Neural progenitor cell (in vitro differentiated cells): ENCODE measurements around the gene BATF. TPM values are rescaled to one million over a fixed set of nuclear protein-coding genes. Genes with fewer than 3 reads are reported as not detected.
A peak's percentile ranks its signal among the peaks of the same experiment; 100 is the strongest.

Experiments
- DNase-seq: peaks from one replicate; pipeline ENCODE4 v3.0.0-alpha.2; 2016; ENCODE audit warnings: low spot score
- H2AFZ ChIP-seq: fragments of 200-600 bp; sonication (generic); replicated peaks from 2 replicates; pipeline ENCODE4 v1.6.1; 2016; ENCODE audit warnings: antibody characterized with exemption
- H3F3A ChIP-seq: fragments of 200-600 bp; sonication (generic); 2 replicates; pipeline ENCODE4 v1.6.1; 2016; ENCODE audit warnings: antibody characterized with exemption, low read depth
- H3K27ac ChIP-seq: fragments of 200-600 bp; sonication (generic); 2 replicates; pipeline ENCODE4 v1.5.1; 2016; ENCODE audit warnings: mild to moderate bottlenecking
- H3K27me3 ChIP-seq: fragments of 200-600 bp; sonication (generic); 2 replicates; pipeline ENCODE4 v1.6.1; 2016; ENCODE audit warnings: mild to moderate bottlenecking, moderate library complexity
- H3K36me3 ChIP-seq: fragments of 200-600 bp; sonication (generic); 2 replicates; pipeline ENCODE4 v1.5.1; 2016
- H3K4me1 ChIP-seq: fragments of 200-600 bp; sonication (generic); 2 replicates; pipeline ENCODE4 v1.6.1; 2016; ENCODE audit warnings: mixed run types
- H3K4me2 ChIP-seq: fragments of 200-600 bp; sonication (generic); 2 replicates; pipeline ENCODE4 v1.6.1; 2016
- H3K4me3 ChIP-seq: fragments of 200-600 bp; sonication (generic); 2 replicates; pipeline ENCODE4 v1.5.1; 2016
- H3K79me2 ChIP-seq: fragments of 200-600 bp; sonication (generic); 2 replicates; pipeline ENCODE4 v1.6.1; 2016; ENCODE audit warnings: low read depth
- H3K9ac ChIP-seq: fragments of 200-600 bp; sonication (generic); 2 replicates; pipeline ENCODE4 v1.6.1; 2016
- H3K9me3 ChIP-seq: fragments of 200-600 bp; sonication (generic); 2 replicates; pipeline ENCODE4 v1.5.1; 2016; ENCODE audit warnings: low read depth
- H4K20me1 ChIP-seq: fragments of 200-600 bp; sonication (generic); 2 replicates; pipeline ENCODE4 v1.6.1; 2016; ENCODE audit warnings: low read depth
- H3K27ac Mint-ChIP-seq: 3 replicates; pipeline ENCODE4 v1.8.0; 2021; ENCODE audit warnings: mixed read lengths
- H3K27me3 Mint-ChIP-seq: 2 replicates; pipeline ENCODE4 v1.8.0; 2022; ENCODE audit warnings: low read depth, mild to moderate bottlenecking, inconsistent platforms, moderate library complexity, mixed read lengths; ENCODE audit not compliant: insufficient read depth
- H3K36me3 Mint-ChIP-seq: 3 replicates; pipeline ENCODE4 v1.8.0; 2021; ENCODE audit warnings: mixed read lengths
- H3K4me1 Mint-ChIP-seq: 3 replicates; pipeline ENCODE4 v1.8.0; 2021; ENCODE audit warnings: mixed read lengths
- H3K4me3 Mint-ChIP-seq: 3 replicates; pipeline ENCODE4 v1.8.0; 2021; ENCODE audit warnings: mild to moderate bottlenecking, moderate library complexity, mixed read lengths
- H3K9me3 Mint-ChIP-seq: 3 replicates; pipeline ENCODE4 v1.8.0; 2020; ENCODE audit warnings: mixed read lengths
- CTCF ChIP-seq: fragments of 200-600 bp; sonication (generic); IDR thresholded peaks from 2 replicates; pipeline ENCODE4 v1.5.1; 2017; ENCODE audit warnings: antibody characterized with exemption, mild to moderate bottlenecking
- EZH2 ChIP-seq: fragments of 200-600 bp; sonication (generic); IDR thresholded peaks from 2 replicates; pipeline ENCODE4 v1.6.1; 2017; ENCODE audit warnings: antibody characterized with exemption, mild to moderate bottlenecking, moderate library complexity
- EZH2phosphoT487 ChIP-seq: fragments of 200-600 bp; sonication (generic); IDR thresholded peaks from 2 replicates; pipeline ENCODE4 v1.6.1; 2017; ENCODE audit warnings: antibody characterized with exemption
- total RNA-seq: library from RNA; depleted of rRNA; stranded (reverse); fragments of >200 nt; gene quantifications from 2 replicates; pipeline ENCODE4 v1.2.3, GENCODE V29; 2015; ENCODE audit warnings: low replicate concordance

The BATF gene
- total RNA-seq, 1 donor from 2014 or later = not detected

- H3K27ac Mint-ChIP-seq = no peak overlapping the region
- peaks cover 4% of the 10 kb centered on the region for H3K27me3 Mint-ChIP-seq
- Histone ChIP-seq H3F3A (no peaks in the 10 kb centered on the region), H4K20me1 (no peaks in the 10 kb centered on the region), H3K9me3 (no peaks in the 10 kb centered on the region), H3K9ac (no peak overlapping the region), H2AFZ (no peak overlapping the region), H3K27me3 (no peaks in the 10 kb centered on the region), H3K4me2 (no peak overlapping the region), H3K36me3 (no peaks in the 10 kb centered on the region), H3K27ac (no peak overlapping the region), H3K4me3 (no peak overlapping the region), H3K4me1 (no peaks in the 10 kb centered on the region), H3K79me2 (no peaks in the 10 kb centered on the region)
- no peak overlapping the region for H3K4me3 Mint-ChIP-seq
- no peaks in the 10 kb centered on the region for H3K9me3 Mint-ChIP-seq
- no peak for TF ChIP-seq EZH2phosphoT487
- no peak for TF ChIP-seq EZH2
- TF ChIP-seq CTCF = no peak
- no peak for DNase-seq
- no peaks in the 10 kb centered on the region for H3K36me3 Mint-ChIP-seq
- H3K4me1 Mint-ChIP-seq = peaks cover 3% of the 10 kb centered on the region
Observed at GRCh38 chr14:75486318-75486717, 36.0 kb upstream of the BATF start.

- H3K4me1 ChIP-seq = no peaks in the 10 kb centered on the region
- H3K79me2 ChIP-seq = no peaks in the 10 kb centered on the region
- Mint-ChIP-seq H3K27ac (no peak overlapping the region), H3K9me3 (no peaks in the 10 kb centered on the region), H3K36me3 (no peaks in the 10 kb centered on the region), H3K4me3 (no peak overlapping the region), H3K27me3 (peaks cover 4% of the 10 kb centered on the region), H3K4me1 (peaks cover 3% of the 10 kb centered on the region)
- no peaks in the 10 kb centered on the region for H3K27me3 ChIP-seq
- no peak overlapping the region for H3K4me3 ChIP-seq
- H3K36me3 ChIP-seq = no peaks in the 10 kb centered on the region
- H3K9ac ChIP-seq = no peak overlapping the region
- no peaks in the 10 kb centered on the region for H4K20me1 ChIP-seq
- no peaks in the 10 kb centered on the region for H3F3A ChIP-seq
- no peak for DNase-seq
- H2AFZ ChIP-seq = no peak overlapping the region
- no peak overlapping the region for H3K4me2 ChIP-seq
- no peaks in the 10 kb centered on the region for H3K9me3 ChIP-seq
- no peak overlapping the region for H3K27ac ChIP-seq
- no peak for TF ChIP-seq EZH2phosphoT487
- TF ChIP-seq CTCF = no peak
- no peak for TF ChIP-seq EZH2
Observed at GRCh38 chr14:75487155-75487671, 35.1 kb upstream of the BATF start.

- no peaks in the 10 kb centered on the region for H3K27me3 ChIP-seq
- no peak overlapping the region for H3K4me2 ChIP-seq
- Mint-ChIP-seq H3K4me3 (no peak overlapping the region), H3K27me3 (peaks cover 7% of the 10 kb centered on the region), H3K9me3 (no peaks in the 10 kb centered on the region), H3K4me1 (peaks cover 3% of the 10 kb centered on the region), H3K27ac (no peak overlapping the region), H3K36me3 (no peaks in the 10 kb centered on the region)
- no peaks in the 10 kb centered on the region for H3K4me1 ChIP-seq
- no peak overlapping the region for H3K27ac ChIP-seq
- H3K79me2 ChIP-seq = no peaks in the 10 kb centered on the region
- TF ChIP-seq EZH2 (no peak), EZH2phosphoT487 (no peak), CTCF (no peak)
- H4K20me1 ChIP-seq = no peaks in the 10 kb centered on the region
- H3K4me3 ChIP-seq = no peak overlapping the region
- no peak for DNase-seq
- H3K9ac ChIP-seq = no peak overlapping the region
- H3F3A ChIP-seq = no peaks in the 10 kb centered on the region
- peak overlapping the region; percentile 34 for H2AFZ ChIP-seq
- no peaks in the 10 kb centered on the region for H3K9me3 ChIP-seq
- no peaks in the 10 kb centered on the region for H3K36me3 ChIP-seq
Observed at GRCh38 chr14:75489480-75489837, 32.8 kb upstream of the BATF start.
